Ishikawa (cell line): ENCODE data around the gene THEM4.

Experiments
- CEBPB ChIP-seq: IDR thresholded peaks from 2 replicates; pipeline ENCODE4 v1.6.1; 2012
- CREB1 ChIP-seq: IDR thresholded peaks from 2 replicates; pipeline ENCODE4 v1.6.1; 2012; ENCODE audit warnings: low read depth
- EGR1 ChIP-seq: IDR thresholded peaks from 2 replicates; pipeline ENCODE4 v1.6.1; 2012
- EP300 ChIP-seq: IDR thresholded peaks from 2 replicates; pipeline ENCODE4 v1.6.1; 2012; ENCODE audit warnings: borderline replicate concordance
- FOXM1 ChIP-seq: IDR thresholded peaks from 2 replicates; pipeline ENCODE4 v1.6.1; 2012; ENCODE audit warnings: low read depth, borderline replicate concordance
- MAX ChIP-seq: IDR thresholded peaks from 2 replicates; pipeline ENCODE4 v1.6.1; 2012
- NFIC ChIP-seq: IDR thresholded peaks from 2 replicates; pipeline ENCODE4 v1.6.1; 2012
- RAD21 ChIP-seq: IDR thresholded peaks from 2 replicates; pipeline ENCODE4 v1.6.1; 2012; ENCODE audit warnings: low read depth
- TAF1 ChIP-seq: IDR thresholded peaks from 2 replicates; pipeline ENCODE4 v1.6.1; 2012; ENCODE audit warnings: low read depth, mild to moderate bottlenecking
- TCF12 ChIP-seq: IDR thresholded peaks from 2 replicates; pipeline ENCODE4 v1.6.1; 2012; ENCODE audit warnings: low read depth
- TEAD4 ChIP-seq: IDR thresholded peaks from 2 replicates; pipeline ENCODE4 v1.6.1; 2012
- YY1 ChIP-seq: IDR thresholded peaks from 2 replicates; pipeline ENCODE4 v1.6.1; 2012; ENCODE audit warnings: low read depth
- ZBTB7A ChIP-seq: IDR thresholded peaks from 2 replicates; pipeline ENCODE4 v1.6.1; 2012; ENCODE audit warnings: low read depth
- TF ChIP-seq, protein P1 (sequence below): IDR thresholded peaks from 2 replicates; pipeline ENCODE4 v1.6.1; 2012
- TF ChIP-seq, protein P2 (sequence below): IDR thresholded peaks from 2 replicates; pipeline ENCODE4 v1.6.1; 2012; ENCODE audit warnings: low read depth, mild to moderate bottlenecking

The THEM4 gene

DNA sequence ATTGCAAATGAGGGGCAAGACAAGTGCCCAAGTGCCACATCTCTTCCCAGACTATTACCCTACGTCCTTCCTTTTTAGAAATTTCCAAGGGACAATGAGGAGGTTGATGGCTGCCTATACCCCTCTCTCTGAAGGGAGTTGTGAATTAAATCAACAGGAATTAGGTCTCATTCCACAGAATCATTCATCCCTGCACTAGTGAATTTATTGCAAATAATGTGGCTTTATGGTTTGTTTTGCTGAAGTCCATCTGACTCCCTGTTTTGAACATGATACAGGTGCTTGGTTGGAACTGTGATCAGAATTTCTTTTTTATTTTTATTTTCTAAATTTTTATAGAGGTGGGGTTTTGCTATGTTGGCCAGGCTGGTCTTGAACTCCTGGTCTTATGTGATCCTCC, 34.3 kb upstream of the THEM4 start:
- no peak for TF ChIP-seq RAD21
- TF ChIP-seq YY1: no peak
- TF ChIP-seq CREB1: no peak
- TF ChIP-seq EP300: no peak
- TF ChIP-seq FOXM1: no peak
- no peak for TF ChIP-seq TAF1
- TF ChIP-seq, protein P1, sequence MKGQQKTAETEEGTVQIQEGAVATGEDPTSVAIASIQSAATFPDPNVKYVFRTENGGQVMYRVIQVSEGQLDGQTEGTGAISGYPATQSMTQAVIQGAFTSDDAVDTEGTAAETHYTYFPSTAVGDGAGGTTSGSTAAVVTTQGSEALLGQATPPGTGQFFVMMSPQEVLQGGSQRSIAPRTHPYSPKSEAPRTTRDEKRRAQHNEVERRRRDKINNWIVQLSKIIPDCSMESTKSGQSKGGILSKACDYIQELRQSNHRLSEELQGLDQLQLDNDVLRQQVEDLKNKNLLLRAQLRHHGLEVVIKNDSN: no peak
- no peak for TF ChIP-seq TCF12
- no peak for TF ChIP-seq EGR1
- no peak for TF ChIP-seq ZBTB7A
- no peak; the same call in 1 of the 2 replicates for TF ChIP-seq TEAD4
- TF ChIP-seq MAX: no peak
- TF ChIP-seq, protein P2, sequence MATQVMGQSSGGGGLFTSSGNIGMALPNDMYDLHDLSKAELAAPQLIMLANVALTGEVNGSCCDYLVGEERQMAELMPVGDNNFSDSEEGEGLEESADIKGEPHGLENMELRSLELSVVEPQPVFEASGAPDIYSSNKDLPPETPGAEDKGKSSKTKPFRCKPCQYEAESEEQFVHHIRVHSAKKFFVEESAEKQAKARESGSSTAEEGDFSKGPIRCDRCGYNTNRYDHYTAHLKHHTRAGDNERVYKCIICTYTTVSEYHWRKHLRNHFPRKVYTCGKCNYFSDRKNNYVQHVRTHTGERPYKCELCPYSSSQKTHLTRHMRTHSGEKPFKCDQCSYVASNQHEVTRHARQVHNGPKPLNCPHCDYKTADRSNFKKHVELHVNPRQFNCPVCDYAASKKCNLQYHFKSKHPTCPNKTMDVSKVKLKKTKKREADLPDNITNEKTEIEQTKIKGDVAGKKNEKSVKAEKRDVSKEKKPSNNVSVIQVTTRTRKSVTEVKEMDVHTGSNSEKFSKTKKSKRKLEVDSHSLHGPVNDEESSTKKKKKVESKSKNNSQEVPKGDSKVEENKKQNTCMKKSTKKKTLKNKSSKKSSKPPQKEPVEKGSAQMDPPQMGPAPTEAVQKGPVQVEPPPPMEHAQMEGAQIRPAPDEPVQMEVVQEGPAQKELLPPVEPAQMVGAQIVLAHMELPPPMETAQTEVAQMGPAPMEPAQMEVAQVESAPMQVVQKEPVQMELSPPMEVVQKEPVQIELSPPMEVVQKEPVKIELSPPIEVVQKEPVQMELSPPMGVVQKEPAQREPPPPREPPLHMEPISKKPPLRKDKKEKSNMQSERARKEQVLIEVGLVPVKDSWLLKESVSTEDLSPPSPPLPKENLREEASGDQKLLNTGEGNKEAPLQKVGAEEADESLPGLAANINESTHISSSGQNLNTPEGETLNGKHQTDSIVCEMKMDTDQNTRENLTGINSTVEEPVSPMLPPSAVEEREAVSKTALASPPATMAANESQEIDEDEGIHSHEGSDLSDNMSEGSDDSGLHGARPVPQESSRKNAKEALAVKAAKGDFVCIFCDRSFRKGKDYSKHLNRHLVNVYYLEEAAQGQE: no peak
- TF ChIP-seq CEBPB: no peak

- no peak for TF ChIP-seq EGR1
- no peak for TF ChIP-seq CEBPB
- TF ChIP-seq, protein P2: no peak
- TF ChIP-seq CREB1: no peak
- TF ChIP-seq EP300: peak; percentile 80; the same call in 1 of the 2 replicates
- TF ChIP-seq FOXM1: peak; percentile 54; the same call in 1 of the 2 replicates
- peak; percentile 48; the same call in 1 of the 2 replicates for TF ChIP-seq NFIC
- peak; percentile 87 for TF ChIP-seq TEAD4
- no peak for TF ChIP-seq YY1
- no peak for TF ChIP-seq MAX
Measured at GRCh38 chr1:151942882-151943281, 33.6 kb upstream of the THEM4 start.

DNA sequence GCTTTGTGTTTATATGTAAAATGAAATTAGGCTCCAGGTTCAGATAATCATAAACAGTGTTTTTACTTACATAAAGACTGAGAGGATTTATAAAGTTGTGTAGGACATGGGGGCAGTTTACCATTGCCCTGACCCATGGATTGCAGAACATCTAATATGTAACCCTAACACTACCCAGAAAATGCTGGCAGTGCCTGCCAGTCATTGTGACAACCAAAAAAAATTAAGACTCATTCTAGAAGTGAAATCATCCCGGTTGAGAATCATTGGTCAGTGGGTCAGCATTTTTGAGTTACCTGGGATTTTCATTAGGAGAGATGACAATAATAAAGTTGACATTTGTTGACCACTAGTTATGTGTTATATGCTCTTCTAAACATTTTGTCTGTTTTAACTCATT, 31.2 kb upstream of the THEM4 start:
- TF ChIP-seq CREB1 (no peak), FOXM1 (no peak), MAX (no peak), RAD21 (no peak)
- TF ChIP-seq, protein P1: no peak

DNA sequence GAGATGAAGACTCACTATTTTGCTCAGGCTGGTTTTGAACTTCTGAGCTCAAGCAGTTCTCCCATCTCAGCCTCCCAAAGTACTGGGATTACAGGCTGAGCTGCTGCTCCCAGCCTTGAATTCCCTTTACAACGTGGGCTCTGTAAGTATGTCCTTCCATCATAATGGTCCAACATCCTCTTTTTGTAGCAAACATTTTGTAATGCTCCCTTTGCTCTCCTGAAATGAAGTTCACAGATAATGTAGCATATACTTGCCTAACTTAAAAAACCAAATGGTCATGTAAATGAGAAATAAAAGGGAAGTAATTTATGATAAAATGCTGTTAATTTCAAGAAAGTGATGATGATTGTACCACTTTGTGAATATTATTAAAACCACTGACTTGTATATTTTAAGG, 30.5 kb upstream of the THEM4 start:
- TF ChIP-seq ZBTB7A (no peak), TCF12 (no peak), NFIC (no peak), CREB1 (no peak), TEAD4 (no peak), MAX (no peak)
- TF ChIP-seq, protein P1: no peak

DNA sequence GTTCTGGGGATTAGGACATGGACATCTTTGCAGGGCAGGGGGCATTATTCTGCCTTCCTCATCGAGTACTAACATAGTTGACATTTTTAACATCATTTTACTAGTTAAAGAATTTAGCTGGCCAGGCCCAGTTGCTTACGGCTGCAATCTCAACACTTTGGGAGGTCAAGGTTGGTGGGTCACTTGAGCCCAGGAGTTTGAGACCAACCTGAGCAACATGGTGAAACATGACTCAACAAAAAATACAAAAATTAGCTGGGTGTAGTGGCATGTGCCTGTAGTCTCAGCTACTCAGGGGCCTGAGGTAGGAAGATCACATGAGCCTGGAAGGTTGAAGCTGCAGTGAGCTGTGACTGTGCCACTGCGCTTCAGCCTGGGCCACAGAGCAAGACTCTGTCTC, 29.8 kb upstream of the THEM4 start:
- no peak for TF ChIP-seq TCF12
- no peak for TF ChIP-seq RAD21
- TF ChIP-seq MAX: no peak
- no peak for TF ChIP-seq EP300
- no peak for TF ChIP-seq CEBPB
- TF ChIP-seq, protein P1: no peak
- no peak for TF ChIP-seq FOXM1
- no peak for TF ChIP-seq EGR1
- TF ChIP-seq, protein P2: no peak
- no peak for TF ChIP-seq ZBTB7A
- no peak for TF ChIP-seq TAF1
- TF ChIP-seq YY1: no peak
- TF ChIP-seq NFIC: no peak
- TF ChIP-seq TEAD4: no peak
